Testis (tissue), 2 donors: Measurements from ENCODE around the gene ILF2.
"Not testable (repeated sequence)": the region's sequence is repeated elsewhere in the genome, so short reads cannot be mapped to it uniquely, and the experiment has no call there.

Experiments used
- POLR2A ChIP-seq: fragments of 450-650 bp; IDR thresholded peaks from one replicate; pipeline ENCODE4 v1.6.1; 2017; ENCODE audit warnings: antibody characterized with exemption, mild to moderate bottlenecking, moderate library complexity
- TF ChIP-seq, protein P1 (sequence below), 3 experiments: fragments of 450-650 bp in 2 of 3; fragments of 200-600 bp in 1 of 3; sonication (generic) in 1 of 3; IDR thresholded peaks; one replicate each; pipeline ENCODE4 v1.5.1; 2016 to 2019; ENCODE audit warnings: antibody characterized with exemption in 3 of 3, mild to moderate bottlenecking in 2 of 3, moderate library complexity in 1 of 3

GRCh38 chr1:153716211-153716610 lies 45.4 kb upstream of the ILF2 start:
- TF ChIP-seq, protein P1, sequence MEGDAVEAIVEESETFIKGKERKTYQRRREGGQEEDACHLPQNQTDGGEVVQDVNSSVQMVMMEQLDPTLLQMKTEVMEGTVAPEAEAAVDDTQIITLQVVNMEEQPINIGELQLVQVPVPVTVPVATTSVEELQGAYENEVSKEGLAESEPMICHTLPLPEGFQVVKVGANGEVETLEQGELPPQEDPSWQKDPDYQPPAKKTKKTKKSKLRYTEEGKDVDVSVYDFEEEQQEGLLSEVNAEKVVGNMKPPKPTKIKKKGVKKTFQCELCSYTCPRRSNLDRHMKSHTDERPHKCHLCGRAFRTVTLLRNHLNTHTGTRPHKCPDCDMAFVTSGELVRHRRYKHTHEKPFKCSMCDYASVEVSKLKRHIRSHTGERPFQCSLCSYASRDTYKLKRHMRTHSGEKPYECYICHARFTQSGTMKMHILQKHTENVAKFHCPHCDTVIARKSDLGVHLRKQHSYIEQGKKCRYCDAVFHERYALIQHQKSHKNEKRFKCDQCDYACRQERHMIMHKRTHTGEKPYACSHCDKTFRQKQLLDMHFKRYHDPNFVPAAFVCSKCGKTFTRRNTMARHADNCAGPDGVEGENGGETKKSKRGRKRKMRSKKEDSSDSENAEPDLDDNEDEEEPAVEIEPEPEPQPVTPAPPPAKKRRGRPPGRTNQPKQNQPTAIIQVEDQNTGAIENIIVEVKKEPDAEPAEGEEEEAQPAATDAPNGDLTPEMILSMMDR (IDR thresholded peaks at IDR 0.05) = not testable (repeated sequence)
- TF ChIP-seq POLR2A = not testable (repeated sequence)
